ENCODE measurements around the gene ARHGAP40. TPM values are rescaled to one million over a fixed set of nuclear protein-coding genes. Genes with fewer than 3 reads are reported as not detected.

ARHGAP40 gene
- total and polyA plus RNA-seq, 2 of the 8 experiments (the other 6 are each of a cell fraction or from before 2014, with no cell fraction given): 0.74 to 1.4 TPM

DNA sequence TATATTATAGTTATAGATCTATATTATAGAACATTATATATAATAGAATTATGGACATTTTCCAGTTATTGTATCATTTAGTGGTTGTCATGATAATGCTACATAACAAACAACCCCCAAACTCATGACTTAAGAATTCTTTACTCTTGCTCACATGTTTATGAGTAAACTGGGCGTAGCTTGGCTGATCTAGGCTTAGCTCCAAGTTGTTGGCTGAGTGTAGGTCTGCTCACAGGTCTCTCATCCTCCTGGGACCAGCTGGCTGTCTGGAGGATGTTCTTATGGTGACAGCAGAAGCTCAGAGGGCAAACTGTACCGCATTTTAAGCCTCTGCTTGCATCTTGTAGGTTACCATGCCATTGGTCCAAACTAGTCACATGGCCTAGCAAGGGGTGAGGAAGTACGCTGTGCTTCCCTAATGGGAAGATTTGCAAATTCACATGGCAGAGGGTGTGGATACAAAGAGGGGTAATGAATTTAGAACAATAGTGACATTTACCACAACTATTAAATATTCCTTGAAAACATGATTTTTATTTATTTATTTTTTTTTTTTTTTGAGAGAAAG is 34.2 kb downstream of the ARHGAP40 start (continued):
- TF ChIP-seq CBX8 (IDR thresholded peaks at IDR 0.05; ENCODE audit: borderline replicate concordance, low read depth, low read length): no peak
- TF ChIP-seq EP300 (IDR thresholded peaks at IDR 0.05; ENCODE audit: borderline replicate concordance in 1 of 2, low read depth in 2 of 2, low read length in 2 of 2): no peak

Measured in H1 (cell line).